Testis (tissue), 3 donors: ENCODE data around the gene FCRL3. TPM values are rescaled to one million over a fixed set of nuclear protein-coding genes. Genes with fewer than 3 reads are reported as not detected.

Experiments
- DNase-seq: peaks from one replicate; pipeline ENCODE4 v3.0.0-alpha.2; 2019
- H3K27ac ChIP-seq, 2 donors: fragments of 200-600 bp; sonication (generic); one replicate each; pipeline ENCODE4 v1.5.1; 2019
- H3K27me3 ChIP-seq: fragments of 200-600 bp; sonication (generic); one replicate; pipeline ENCODE4 v1.5.1; 2019
- H3K36me3 ChIP-seq: fragments of 200-600 bp; sonication (generic); one replicate; pipeline ENCODE4 v1.5.1; 2017; ENCODE audit warnings: low read depth; ENCODE audit errors: missing control alignments
- H3K4me1 ChIP-seq: fragments of 200-600 bp; sonication (generic); one replicate; pipeline ENCODE4 v1.5.1; 2019
- H3K4me3 ChIP-seq, 2 donors: fragments of 200-600 bp; sonication (generic); one replicate each; pipeline ENCODE4 v1.5.1; 2017 to 2019
- H3K9me3 ChIP-seq: fragments of 200-600 bp; sonication (generic); one replicate; pipeline ENCODE4 v1.5.1; 2017
- CTCF ChIP-seq, 3 experiments: fragments of 450-650 bp in 2 of 3; fragments of 200-600 bp in 1 of 3; sonication (generic) in 1 of 3; IDR thresholded peaks; one replicate each; pipeline ENCODE4 v1.5.1; 2016 to 2019; ENCODE audit warnings: antibody characterized with exemption in 3 of 3, mild to moderate bottlenecking in 2 of 3, moderate library complexity in 1 of 3
- POLR2A ChIP-seq: fragments of 450-650 bp; IDR thresholded peaks from one replicate; pipeline ENCODE4 v1.6.1; 2017; ENCODE audit warnings: antibody characterized with exemption, mild to moderate bottlenecking, moderate library complexity
- WGBS, 2 donors: methylation state at CpG; one replicate each; pipeline ENCODE4 v1.1.5; 2018; 5-methylcytosine and 5-hydroxymethylcytosine counted together
- intact Hi-C: fragments of 100-400 bp; cut with DNase I; formaldehyde crosslinking; loops from one replicate; pipeline ENCODE4 v1.15.1; 2023; ENCODE audit warnings: low total_unique reads
- polyA plus RNA-seq: library from polyadenylated mRNA; stranded (reverse); fragments of 350-450 nt; fragmentation: Illumina TruSeq; extraction: RNeasy Lipid Tissue Mini Kit (QIAGEN cat#74804); gene quantifications from one replicate; pipeline ENCODE4 v1.2.3, GENCODE V29; 2014; ENCODE audit warnings: low read depth, low replicate concordance; ENCODE audit not compliant: insufficient read depth
- total RNA-seq, 2 donors: library from RNA; depleted of rRNA; stranded (reverse); fragments of >200 nt; gene quantifications; one replicate each; pipeline ENCODE4 v1.2.3, GENCODE V29; 2016

The FCRL3 gene
- total and polyA plus RNA-seq, 3 donors from 2014 or later = 0.19 to 0.86 (median 0.47) TPM

- H3K9me3 ChIP-seq = no peaks in the 10 kb centered on the region
- no peak for DNase-seq
- WGBS, 2 donors = 84 to 86% methylated on average over 5 of the region's 5 CpGs
- H3K27me3 ChIP-seq = no peaks in the 10 kb centered on the region
- H3K36me3 ChIP-seq = no peaks in the 10 kb centered on the region
- H3K4me3 ChIP-seq = no peak overlapping the region
- TF ChIP-seq POLR2A (no peak), CTCF (IDR thresholded peaks at IDR 0.05) (no peak)
- H3K27ac ChIP-seq = no peak overlapping the region
- intact Hi-C loops = no loop called here
- no peaks in the 10 kb centered on the region for H3K4me1 ChIP-seq
Observed at GRCh38 chr1:157700305-157700704, 264 bp downstream of the FCRL3 start.

GRCh38 chr1:157697781-157698569 is 2.6 kb downstream of the FCRL3 start:
- intact Hi-C loops = no loop called here
- Histone ChIP-seq H3K9me3 (no peaks in the 10 kb centered on the region), H3K27me3 (no peaks in the 10 kb centered on the region), H3K4me1 (no peaks in the 10 kb centered on the region), H3K4me3 (no peak overlapping the region), H3K27ac (no peak overlapping the region), H3K36me3 (no peaks in the 10 kb centered on the region)
- TF ChIP-seq CTCF (IDR thresholded peaks at IDR 0.05) (no peak), POLR2A (no peak)
- 78 to 86% methylated on average over 4 of the region's 4 CpGs for WGBS, 2 donors
- DNase-seq = no peak

- no peak overlapping the region for H3K4me3 ChIP-seq
- intact Hi-C loops = no loop called here
- DNase-seq = no peak
- H3K4me1 ChIP-seq = no peaks in the 10 kb centered on the region
- no peak for TF ChIP-seq POLR2A
- no peak for TF ChIP-seq CTCF (IDR thresholded peaks at IDR 0.05)
- H3K9me3 ChIP-seq = no peaks in the 10 kb centered on the region
- H3K27ac ChIP-seq = no peak overlapping the region
- WGBS, 2 donors = 71% methylated on average over 2 to 4 of the region's 4 CpGs
- H3K36me3 ChIP-seq = no peaks in the 10 kb centered on the region
- H3K27me3 ChIP-seq = no peaks in the 10 kb centered on the region
Observed at GRCh38 chr1:157696966-157697628, 3.5 kb downstream of the FCRL3 start.

GRCh38 chr1:157695417-157695816 is 5.2 kb downstream of the FCRL3 start:
- no peaks in the 10 kb centered on the region for H3K4me1 ChIP-seq
- WGBS, 2 donors = 68 to 69% methylated on average over 4 of the region's 4 CpGs
- DNase-seq = no peak
- intact Hi-C loops = no loop called here
- no peaks in the 10 kb centered on the region for H3K9me3 ChIP-seq
- no peak for TF ChIP-seq CTCF (IDR thresholded peaks at IDR 0.05)
- no peak for TF ChIP-seq POLR2A
- H3K36me3 ChIP-seq = no peaks in the 10 kb centered on the region
- no peak overlapping the region for H3K27ac ChIP-seq
- no peaks in the 10 kb centered on the region for H3K27me3 ChIP-seq
- H3K4me3 ChIP-seq = no peak overlapping the region
